LNCAP (cell line): ENCODE results near the gene CSTF1.

ENCODE experiments used
- CTCF ChIP-seq: fragments of 450-650 bp; IDR thresholded peaks from 2 replicates; pipeline ENCODE4 v1.5.1; 2017; ENCODE audit warnings: mild to moderate bottlenecking

The CSTF1 gene

GRCh38 chr20:56426926-56427325 lies 34.5 kb downstream of the CSTF1 start:
- no peak for TF ChIP-seq CTCF

- no peak for TF ChIP-seq CTCF
Measured at GRCh38 chr20:56427797-56428196, 35.4 kb downstream of the CSTF1 start.

- TF ChIP-seq CTCF = no peak
Measured at GRCh38 chr20:56428410-56428809, 36.0 kb downstream of the CSTF1 start.

GRCh38 chr20:56428881-56429280 lies 36.4 kb downstream of the CSTF1 start:
- no peak for TF ChIP-seq CTCF

- no peak for TF ChIP-seq CTCF
Measured at GRCh38 chr20:56429502-56429901, 37.1 kb downstream of the CSTF1 start.

GRCh38 chr20:56429941-56430340 lies 37.5 kb downstream of the CSTF1 start:
- TF ChIP-seq CTCF = no peak

- TF ChIP-seq CTCF = no peak
Measured at GRCh38 chr20:56430461-56430860, 38.0 kb downstream of the CSTF1 start.

GRCh38 chr20:56430957-56431356 lies 38.5 kb downstream of the CSTF1 start:
- no peak for TF ChIP-seq CTCF
